Fibroblast of pulmonary artery (primary cell): ENCODE measurements around the gene GAS2L2.

Experiments
- DNase-seq: peaks from one replicate; pipeline ENCODE4 v3.0.0-alpha.2; 2010; ENCODE audit warnings: low read depth
- H3K4me3 ChIP-seq: replicated peaks from 2 replicates; pipeline ENCODE4 v1.5.1; 2011; ENCODE audit warnings: low read depth, mild to moderate bottlenecking, control low read depth, low read length, moderate library complexity
- TF ChIP-seq, protein P1 (sequence below): IDR thresholded peaks from 2 replicates; pipeline ENCODE4 v1.5.1; 2011; ENCODE audit warnings: mild to moderate bottlenecking, control low read depth, low read length, inconsistent platforms; ENCODE audit errors: missing control alignments

GAS2L2 gene

DNA sequence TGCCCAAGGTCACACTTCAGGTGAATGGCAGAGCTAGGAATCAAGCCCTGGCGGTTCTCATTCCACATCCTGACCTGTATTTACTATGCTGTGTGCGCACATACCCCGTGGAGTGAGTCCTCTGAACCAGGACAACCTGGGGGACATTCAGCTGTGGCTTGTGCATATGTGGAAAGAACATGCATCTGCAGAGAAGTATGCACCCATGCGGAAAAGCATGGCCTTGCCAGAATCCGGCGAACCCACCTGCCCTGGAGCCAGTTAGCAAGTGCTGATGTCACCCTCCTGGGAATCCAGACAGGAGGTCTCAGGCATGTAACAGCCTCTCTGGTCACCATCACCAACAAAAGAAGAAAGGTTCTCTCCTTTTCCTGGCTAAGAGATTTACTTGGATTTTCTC lies 19.7 kb downstream of the GAS2L2 start:
- DNase-seq, result no peak
- TF ChIP-seq, protein P1, sequence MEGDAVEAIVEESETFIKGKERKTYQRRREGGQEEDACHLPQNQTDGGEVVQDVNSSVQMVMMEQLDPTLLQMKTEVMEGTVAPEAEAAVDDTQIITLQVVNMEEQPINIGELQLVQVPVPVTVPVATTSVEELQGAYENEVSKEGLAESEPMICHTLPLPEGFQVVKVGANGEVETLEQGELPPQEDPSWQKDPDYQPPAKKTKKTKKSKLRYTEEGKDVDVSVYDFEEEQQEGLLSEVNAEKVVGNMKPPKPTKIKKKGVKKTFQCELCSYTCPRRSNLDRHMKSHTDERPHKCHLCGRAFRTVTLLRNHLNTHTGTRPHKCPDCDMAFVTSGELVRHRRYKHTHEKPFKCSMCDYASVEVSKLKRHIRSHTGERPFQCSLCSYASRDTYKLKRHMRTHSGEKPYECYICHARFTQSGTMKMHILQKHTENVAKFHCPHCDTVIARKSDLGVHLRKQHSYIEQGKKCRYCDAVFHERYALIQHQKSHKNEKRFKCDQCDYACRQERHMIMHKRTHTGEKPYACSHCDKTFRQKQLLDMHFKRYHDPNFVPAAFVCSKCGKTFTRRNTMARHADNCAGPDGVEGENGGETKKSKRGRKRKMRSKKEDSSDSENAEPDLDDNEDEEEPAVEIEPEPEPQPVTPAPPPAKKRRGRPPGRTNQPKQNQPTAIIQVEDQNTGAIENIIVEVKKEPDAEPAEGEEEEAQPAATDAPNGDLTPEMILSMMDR, result no peak

DNA sequence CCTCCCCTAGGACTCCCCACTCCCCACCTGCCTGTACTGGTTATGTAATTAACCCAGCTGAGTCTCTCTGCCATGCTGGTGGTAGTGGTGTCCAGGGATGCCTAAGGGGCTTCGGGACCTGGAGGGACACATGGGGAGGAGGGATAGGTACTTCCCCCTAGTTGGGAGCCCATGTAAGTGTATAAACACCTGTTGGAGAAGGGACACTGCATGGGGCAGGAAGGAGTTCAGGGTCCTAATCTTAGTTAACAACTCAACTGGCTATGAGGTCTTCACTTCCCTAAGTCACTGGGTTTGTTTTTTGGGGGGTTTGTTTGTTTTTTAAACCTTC lies 20.3 kb downstream of the GAS2L2 start:
- DNase-seq, result no peak
- TF ChIP-seq, protein P1, result no peak
- H3K4me3 ChIP-seq, result no peak overlapping the region

More for the DNA sequence above, 19.7 kb downstream of the GAS2L2 start:
- H3K4me3 ChIP-seq, result no peak overlapping the region

DNA sequence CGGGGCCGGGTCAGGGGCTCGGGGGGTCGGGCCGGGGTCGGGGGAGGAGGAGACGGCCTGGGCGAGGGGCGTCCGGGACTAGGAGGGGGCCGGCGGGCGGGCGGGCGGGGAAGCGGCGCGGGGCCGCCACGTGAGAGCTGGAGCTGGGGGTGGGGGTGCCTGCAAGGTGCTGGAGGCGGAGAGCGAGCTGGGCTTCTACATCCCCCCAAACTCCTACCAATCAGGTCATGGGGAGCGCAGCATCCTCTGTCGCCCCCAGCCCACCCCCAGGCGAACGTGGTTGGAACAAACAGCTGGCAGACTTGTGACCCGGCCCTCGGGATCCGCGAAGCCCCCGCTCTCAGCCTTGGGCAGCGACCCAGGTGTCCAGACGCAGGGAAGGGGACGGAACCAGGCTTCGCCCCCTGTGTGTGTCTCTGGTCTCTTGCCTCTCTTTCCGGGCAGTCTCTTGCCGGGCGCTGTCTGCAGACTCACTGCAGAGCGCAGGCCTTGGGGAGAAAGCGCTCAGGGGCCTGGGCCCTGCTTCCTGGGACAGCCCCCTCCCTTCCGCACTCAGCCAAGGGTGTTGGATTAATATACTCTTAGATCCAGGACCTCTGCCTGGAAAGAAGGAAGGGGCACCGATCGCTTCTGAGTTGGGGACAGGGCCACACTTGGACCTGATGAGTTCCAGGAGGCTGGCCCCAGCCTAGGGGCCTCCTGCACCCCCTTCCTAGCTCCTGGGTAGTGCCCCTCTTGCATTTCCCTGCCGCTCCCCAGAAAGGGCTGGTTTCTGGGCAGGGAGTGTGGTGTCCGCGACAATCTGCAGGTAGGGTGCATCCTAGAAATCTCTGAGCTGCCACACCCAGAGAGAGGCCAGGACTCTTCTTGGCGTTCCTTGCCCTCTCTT lies 20.9 kb downstream of the GAS2L2 start:
- peak overlapping the region; percentile 51 for H3K4me3 ChIP-seq
- DNase-seq, result no peak

DNA sequence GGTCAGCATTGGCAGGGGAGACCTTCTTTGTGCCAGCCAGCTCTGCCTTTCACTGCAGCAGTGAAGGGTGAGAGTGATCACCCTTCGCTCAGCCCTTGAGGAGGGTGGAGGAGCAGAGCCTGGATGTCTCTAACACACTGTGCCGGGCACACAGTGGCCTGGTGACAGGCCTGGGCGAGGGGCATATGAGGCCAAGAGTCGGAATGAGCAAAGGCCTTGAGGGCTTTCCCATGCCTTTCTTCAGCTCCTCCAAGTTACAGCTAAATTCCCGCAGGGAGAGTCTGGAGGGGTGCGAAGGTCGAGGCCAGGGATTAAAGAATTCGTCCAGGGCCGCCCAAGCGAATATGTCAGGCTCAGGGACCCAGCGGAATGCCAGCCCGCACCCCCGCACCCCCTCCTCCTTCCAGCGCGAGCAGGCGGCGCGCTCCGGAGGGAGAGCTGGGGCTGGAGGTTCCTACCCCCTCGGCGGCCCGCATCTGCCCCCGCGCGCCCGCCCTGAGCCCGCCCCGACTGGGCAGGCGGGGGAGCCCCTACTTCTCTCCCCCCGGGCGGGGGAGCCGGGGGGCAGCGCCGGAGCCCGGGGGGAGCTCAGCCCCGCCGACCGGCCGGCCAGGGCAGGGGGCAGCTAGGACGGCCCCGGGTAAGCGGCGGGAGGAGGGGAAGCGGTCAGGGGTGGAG lies 21.7 kb downstream of the GAS2L2 start, which contains the start of gene RASL10B:
Gene RASL10B (plus strand): TSS at position 401 of the 678 bp plus-strand sequence. CDS start 3,546 bp downstream, outside the sequence.
- peak; percentile 34 for DNase-seq

More for the DNA sequence above, 20.9 kb downstream of the GAS2L2 start:
- TF ChIP-seq, protein P1, result no peak

DNA sequence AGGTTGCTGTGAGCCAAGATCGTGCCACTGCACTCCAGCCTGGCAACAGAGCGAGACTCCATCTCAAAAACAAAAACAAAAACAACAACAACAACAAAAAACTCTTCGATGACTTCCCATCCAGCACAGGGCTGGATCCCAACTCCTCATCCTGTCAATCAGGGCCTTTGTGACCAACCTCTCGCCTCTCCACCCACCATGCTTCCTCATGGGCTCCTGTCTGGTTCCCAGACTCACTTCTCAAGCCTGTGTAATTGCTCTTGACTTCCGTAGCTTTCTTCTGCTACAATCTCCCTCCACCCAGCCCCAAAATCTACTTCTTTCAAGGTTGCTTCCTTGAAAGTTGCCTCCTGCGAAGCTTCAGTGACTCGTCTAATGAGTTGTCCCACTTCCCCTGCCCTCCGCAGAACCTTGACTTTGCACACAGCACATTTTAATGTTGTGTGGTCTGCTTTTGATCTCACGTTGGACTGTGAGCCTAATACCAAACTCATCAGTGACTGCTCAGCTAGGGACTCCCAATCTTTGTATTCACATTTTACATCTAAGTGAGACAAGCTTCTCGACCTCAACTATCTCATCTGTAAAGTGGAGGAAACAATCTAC lies 22.5 kb downstream of the GAS2L2 start:
- TF ChIP-seq, protein P1, result no peak
- DNase-seq, result no peak

More for the DNA sequence above, 21.7 kb downstream of the GAS2L2 start, which contains the start of gene RASL10B:
- peak within 1 kb of the TSS; percentile 51 for H3K4me3 ChIP-seq
- TF ChIP-seq, protein P1, result no peak

DNA sequence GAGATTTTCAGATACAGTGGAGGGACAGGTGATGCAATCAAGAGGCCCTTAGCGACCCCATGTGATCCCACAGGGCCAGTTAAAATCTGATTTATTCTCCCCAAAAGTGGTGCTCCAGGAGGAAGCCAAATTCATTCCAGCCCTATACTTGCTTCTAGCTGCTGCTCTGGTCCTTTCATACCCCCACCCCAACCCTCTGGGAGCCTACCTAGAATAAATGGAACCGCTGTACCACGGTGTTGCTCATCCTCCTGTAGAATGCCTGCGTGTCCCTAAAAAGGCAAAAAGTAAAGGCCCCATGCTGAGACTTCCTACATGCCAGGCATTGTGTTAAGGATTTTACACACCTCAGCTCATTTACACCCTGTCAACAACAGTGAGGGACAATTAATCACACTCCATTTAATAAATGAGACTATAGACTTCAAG lies 23.6 kb downstream of the GAS2L2 start:
- TF ChIP-seq, protein P1, result no peak
- no peak overlapping the region for H3K4me3 ChIP-seq
- DNase-seq, result no peak

More for the DNA sequence above, 22.5 kb downstream of the GAS2L2 start:
- H3K4me3 ChIP-seq, result no peak overlapping the region
